ENCODE results near the gene ROBO1.
"Not testable (repeated sequence)": the region's sequence is repeated elsewhere in the genome, so short reads cannot be mapped to it uniquely, and the experiment has no call there.

Gene ROBO1

GRCh38 chr3:78908236-78908635, 859.6 kb downstream of the ROBO1 start:
- no peak for DNase-seq (ENCODE audit: low read depth)

- no peak for DNase-seq (ENCODE audit: low read depth)
These were observed 860.4 kb downstream of the ROBO1 start for GRCh38 chr3:78907367-78907766.

- no peak for DNase-seq (ENCODE audit: low read depth)
These were observed 860.9 kb downstream of the ROBO1 start for GRCh38 chr3:78906930-78907329.

GRCh38 chr3:78906245-78906644, 861.6 kb downstream of the ROBO1 start:
- DNase-seq (ENCODE audit: low read depth) = no peak

GRCh38 chr3:78905700-78906099, 862.1 kb downstream of the ROBO1 start:
- DNase-seq (ENCODE audit: low read depth) = no peak

GRCh38 chr3:78901544-78901943, 866.3 kb downstream of the ROBO1 start:
- no peak for DNase-seq (ENCODE audit: low read depth)

- no peak for DNase-seq (ENCODE audit: low read depth)
These were observed 866.9 kb downstream of the ROBO1 start for GRCh38 chr3:78900880-78901279.

- DNase-seq (ENCODE audit: low read depth) = no peak
These were observed 867.4 kb downstream of the ROBO1 start for GRCh38 chr3:78900426-78900825.

- no peak for DNase-seq (ENCODE audit: low read depth)
These were observed 872.3 kb downstream of the ROBO1 start for GRCh38 chr3:78895528-78895927.

GRCh38 chr3:78894787-78895186, 873.0 kb downstream of the ROBO1 start:
- DNase-seq (ENCODE audit: low read depth) = no peak

- DNase-seq (ENCODE audit: low read depth) = no peak
These were observed 874.6 kb downstream of the ROBO1 start for GRCh38 chr3:78893161-78893560.

- no peak for DNase-seq (ENCODE audit: low read depth)
These were observed 878.5 kb downstream of the ROBO1 start for GRCh38 chr3:78889348-78889747.

GRCh38 chr3:78888635-78889034, 879.2 kb downstream of the ROBO1 start:
- no peak for DNase-seq (ENCODE audit: low read depth)

- no peak for DNase-seq (ENCODE audit: low read depth)
These were observed 880.2 kb downstream of the ROBO1 start for GRCh38 chr3:78887547-78888011.

GRCh38 chr3:78887029-78887428, 880.8 kb downstream of the ROBO1 start:
- DNase-seq (ENCODE audit: low read depth) = no peak

GRCh38 chr3:78884567-78884966, 883.2 kb downstream of the ROBO1 start:
- DNase-seq (ENCODE audit: low read depth) = not testable (repeated sequence)

- DNase-seq (ENCODE audit: low read depth) = no peak
These were observed 885.5 kb downstream of the ROBO1 start for GRCh38 chr3:78882251-78882650.

GRCh38 chr3:78881501-78881900, 886.3 kb downstream of the ROBO1 start:
- no peak for DNase-seq (ENCODE audit: low read depth)

- DNase-seq (ENCODE audit: low read depth) = no peak
These were observed 887.0 kb downstream of the ROBO1 start for GRCh38 chr3:78880603-78881461.

GRCh38 chr3:78879295-78879860, 888.4 kb downstream of the ROBO1 start:
- no peak for DNase-seq (ENCODE audit: low read depth)

GRCh38 chr3:78878789-78879188, 889.0 kb downstream of the ROBO1 start:
- no peak for DNase-seq (ENCODE audit: low read depth)

- DNase-seq (ENCODE audit: low read depth) = no peak
These were observed 889.8 kb downstream of the ROBO1 start for GRCh38 chr3:78878011-78878410.

GRCh38 chr3:78875851-78876250, 891.9 kb downstream of the ROBO1 start:
- DNase-seq (ENCODE audit: low read depth) = no peak

- no peak for DNase-seq (ENCODE audit: low read depth)
These were observed 892.4 kb downstream of the ROBO1 start for GRCh38 chr3:78875436-78875835.
